Cerebellar cortex (tissue), 1 donor: ENCODE measurements around the gene KIFC3.
A peak's percentile ranks its signal among the peaks of the same experiment; 100 is the strongest.

Experiments
- DNase-seq: peaks from one replicate; pipeline ENCODE4 v3.0.0-alpha.2; 2015; ENCODE audit warnings: low spot score

The KIFC3 gene

DNA sequence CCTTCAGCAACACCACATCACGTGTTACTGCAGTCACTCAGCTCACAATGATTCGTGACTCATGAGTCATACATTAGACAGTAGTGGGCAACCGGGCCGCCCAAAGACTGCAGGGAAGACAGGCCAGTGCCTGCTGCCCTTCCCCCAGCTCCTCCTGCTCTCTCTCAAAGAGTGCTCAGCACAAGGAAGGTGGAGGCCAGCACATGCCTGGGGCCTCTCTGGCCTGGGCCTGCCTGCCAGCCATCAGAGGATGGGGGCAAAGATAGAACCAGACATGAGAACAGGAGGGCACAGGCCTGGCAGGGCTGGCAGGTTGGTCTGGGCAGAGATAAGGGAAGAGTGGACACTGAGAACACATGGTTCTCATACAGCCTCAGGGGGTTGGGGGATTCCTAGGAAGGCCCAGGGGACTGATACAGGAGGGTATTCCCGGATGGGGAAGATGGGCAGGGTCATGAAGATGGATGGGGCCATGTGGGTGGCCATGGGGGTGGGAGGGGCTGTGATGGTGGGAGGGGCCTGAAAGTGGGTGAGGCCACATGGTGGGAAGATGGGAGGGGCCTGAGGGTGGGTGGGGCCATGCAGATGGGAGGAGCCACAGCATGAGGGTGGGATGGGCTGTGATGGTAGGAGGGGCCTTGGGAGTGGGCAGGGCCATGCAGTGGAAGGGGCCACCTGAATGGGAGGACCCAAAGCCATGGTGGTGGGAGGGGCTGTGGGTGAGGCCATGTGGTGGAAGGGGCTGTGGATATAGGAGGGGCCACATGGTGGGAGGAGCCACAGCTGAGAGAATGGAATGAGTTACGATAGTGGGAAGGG is 37.7 kb downstream of the KIFC3 start:
- DNase-seq = peak; percentile 51

- no peak for DNase-seq
Measured at GRCh38 chr16:57764006-57764340, 38.3 kb downstream of the KIFC3 start.

GRCh38 chr16:57763285-57764005 is 38.8 kb downstream of the KIFC3 start:
- no peak for DNase-seq

- DNase-seq = no peak
Measured at GRCh38 chr16:57762365-57763040, 39.8 kb downstream of the KIFC3 start.

DNA sequence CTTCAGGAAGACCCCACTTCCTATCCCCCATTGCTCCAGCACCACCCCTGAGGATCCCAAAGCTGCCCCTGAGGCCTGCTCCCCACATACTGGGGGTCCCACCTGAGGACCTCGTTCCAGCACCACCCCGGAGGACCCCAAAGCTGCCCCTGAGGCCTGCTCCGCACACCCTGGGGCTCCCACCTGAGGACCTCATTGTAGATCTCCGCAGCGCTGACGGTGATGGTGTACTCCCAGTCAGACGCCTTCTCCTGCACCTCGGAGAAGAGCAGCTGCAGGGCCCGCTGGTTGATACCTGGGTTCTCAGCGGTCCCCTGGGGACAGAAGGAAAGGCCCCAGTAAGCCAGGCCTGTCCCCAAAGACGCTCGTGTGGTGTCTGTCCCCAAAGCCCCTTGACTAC is 40.3 kb downstream of the KIFC3 start:
- DNase-seq = no peak

GRCh38 chr16:57761301-57761700 is 41.0 kb downstream of the KIFC3 start:
- DNase-seq = no peak

DNA sequence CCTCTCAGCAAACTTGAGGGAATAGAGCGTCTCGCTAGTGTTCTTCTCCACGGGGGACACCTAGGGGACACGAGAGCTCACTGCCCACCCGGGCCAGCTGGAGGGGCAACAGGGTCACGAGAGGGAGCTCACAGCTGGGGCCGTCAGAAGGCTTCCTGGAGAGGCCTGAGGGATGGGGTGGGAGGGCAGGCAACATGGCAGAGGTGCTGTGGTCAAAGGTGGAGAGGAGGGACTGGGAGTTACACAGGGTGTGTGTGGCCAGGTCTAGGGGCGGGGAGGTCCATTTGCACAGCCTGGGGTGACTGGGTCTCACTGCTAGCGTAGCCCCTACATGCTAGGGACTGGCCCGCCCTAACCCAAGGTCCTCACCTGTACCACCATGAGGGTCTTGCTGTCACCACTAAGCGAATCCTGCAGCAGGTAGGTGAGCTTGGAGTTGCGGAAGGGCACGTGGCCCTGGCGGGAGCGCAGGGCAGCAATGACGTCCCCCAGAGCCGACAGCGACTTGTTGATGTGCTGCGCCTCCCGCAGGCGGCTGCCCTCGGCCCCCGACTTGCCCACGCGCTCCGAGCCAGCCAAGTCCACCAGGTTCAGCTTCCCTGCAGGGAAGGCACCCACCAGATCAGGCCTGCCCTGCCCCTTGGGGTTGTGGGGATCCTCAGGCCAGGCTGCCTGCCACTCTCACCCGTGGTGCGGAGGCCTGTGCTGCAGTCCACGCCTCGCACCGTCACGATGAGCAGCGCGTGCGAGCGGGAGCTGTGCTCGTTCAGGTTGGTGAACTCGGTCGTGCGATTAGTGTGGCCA is 41.7 kb downstream of the KIFC3 start:
- DNase-seq = no peak

GRCh38 chr16:57759541-57760356 is 42.5 kb downstream of the KIFC3 start:
- no peak for DNase-seq

- DNase-seq = no peak
Measured at GRCh38 chr16:57759131-57759530, 43.2 kb downstream of the KIFC3 start.

GRCh38 chr16:57758331-57759117 is 43.8 kb downstream of the KIFC3 start:
- DNase-seq = no peak

- no peak for DNase-seq
Measured at GRCh38 chr16:57757883-57758282, 44.4 kb downstream of the KIFC3 start.

DNA sequence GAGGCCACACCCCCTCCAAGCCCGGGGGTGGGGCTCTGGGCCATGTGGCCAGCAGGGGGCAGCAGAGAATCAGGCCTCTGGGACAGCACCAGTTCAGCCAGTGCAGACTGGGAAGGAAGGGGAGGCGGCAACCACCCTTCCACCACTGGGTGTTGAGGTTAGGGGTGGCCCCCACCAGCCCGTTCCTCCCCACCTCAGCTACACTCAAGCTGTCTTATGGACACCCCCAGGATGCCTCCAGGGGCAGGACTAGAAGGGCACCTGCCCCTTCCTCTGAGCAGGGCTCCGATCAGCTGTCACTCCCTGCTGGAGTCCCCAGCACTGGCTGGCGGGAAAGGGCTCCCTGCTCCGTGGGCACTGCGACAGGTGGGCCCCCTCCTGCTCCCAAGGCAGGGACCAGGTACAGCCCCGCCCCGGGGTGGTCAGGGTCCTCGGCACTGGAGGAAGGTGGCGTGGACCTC is 44.9 kb downstream of the KIFC3 start:
- peak; percentile 77 for DNase-seq

DNA sequence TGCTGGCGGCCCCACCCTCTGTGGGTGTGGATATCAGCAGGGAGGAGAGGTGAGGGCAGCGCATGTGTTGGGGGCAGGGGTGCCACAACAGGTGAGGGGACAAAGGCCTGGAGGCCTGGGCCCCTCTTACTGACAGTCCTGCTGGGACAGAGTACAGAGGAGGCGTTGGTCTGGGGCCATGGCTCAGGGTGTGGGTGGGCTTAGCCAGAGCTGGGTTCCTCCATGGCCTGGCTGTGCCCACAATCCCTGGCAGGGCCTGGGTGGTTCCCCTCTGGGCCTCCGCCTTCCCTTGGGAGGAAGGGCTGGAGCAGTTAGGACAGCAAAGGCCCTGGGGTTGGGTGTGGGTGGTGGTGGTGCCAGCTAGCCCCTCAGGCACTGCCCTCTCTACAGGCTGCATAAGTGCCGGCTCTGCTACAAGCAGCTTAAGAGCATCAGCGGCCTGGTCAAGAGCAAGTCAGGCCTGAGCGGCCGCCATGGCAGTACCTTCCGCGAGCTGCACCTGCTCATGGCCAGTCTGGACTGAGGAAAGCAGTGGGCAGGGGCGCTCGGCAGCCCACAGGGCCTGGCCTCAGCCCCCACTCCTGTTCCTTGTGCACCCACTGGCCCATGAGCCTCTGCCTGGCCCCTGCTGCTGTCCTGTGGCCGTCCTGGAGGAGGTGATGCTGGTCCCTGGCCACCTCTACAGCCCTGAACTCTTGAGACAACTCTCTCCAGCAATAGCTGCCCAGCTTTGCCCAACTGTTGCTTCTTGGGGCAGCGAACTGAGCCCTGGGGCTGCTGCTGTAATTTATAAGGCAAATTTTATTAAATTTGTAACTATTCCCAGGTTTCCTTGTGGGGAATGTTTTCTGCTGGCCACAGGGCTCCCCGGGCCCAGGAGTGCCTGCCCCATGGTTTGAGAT is 45.6 kb downstream of the KIFC3 start:
- no peak for DNase-seq

GRCh38 chr16:57755726-57756423 is 46.4 kb downstream of the KIFC3 start:
- DNase-seq = no peak

- no peak for DNase-seq
Measured at GRCh38 chr16:57755061-57755684, 47.1 kb downstream of the KIFC3 start.

DNA sequence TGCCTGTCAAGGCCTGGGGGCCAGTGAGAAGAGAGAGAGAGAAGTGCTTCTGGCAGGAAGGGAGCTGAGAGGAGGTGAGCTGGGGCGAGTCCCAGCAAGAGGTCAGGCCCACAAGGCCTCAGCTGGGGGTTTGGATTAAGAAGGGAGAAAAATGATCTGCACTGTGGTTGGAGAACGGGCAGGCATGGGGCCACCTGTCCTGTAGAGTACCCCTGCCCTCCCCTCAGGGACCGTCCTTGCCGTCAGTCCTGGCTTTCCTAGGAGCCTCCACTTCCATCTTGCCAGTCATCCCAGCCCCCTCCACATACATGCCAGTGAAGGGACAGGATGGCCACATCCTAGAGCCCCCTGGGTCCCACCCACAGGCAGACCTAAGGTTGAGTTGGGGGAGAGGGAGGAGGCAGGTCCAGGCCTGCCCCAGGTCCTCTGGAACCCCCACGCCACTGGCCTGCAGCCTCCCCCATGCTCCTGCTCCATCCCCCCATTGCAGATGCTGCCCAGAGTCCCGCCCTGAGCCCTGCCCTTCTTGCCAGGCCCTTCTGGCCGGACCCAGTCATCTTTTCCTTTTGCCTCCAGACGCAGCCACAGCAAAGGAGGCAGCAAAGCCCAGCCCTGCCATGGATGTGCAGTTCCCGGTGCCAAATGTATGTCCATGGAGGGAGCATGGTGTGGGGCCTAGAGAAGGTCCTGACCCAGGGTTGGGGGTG is 47.8 kb downstream of the KIFC3 start:
- no peak for DNase-seq
